ENCODE results near the gene NKAPL. TPM values are rescaled to one million over a fixed set of nuclear protein-coding genes. Genes with fewer than 3 reads are reported as not detected.

NKAPL gene
- total RNA-seq, result 1 to 10 TPM in 1 of 4 donors, under 1 TPM in 2, not detected in 1; 0.55 to 7.9 (median 0.64) TPM

DNA sequence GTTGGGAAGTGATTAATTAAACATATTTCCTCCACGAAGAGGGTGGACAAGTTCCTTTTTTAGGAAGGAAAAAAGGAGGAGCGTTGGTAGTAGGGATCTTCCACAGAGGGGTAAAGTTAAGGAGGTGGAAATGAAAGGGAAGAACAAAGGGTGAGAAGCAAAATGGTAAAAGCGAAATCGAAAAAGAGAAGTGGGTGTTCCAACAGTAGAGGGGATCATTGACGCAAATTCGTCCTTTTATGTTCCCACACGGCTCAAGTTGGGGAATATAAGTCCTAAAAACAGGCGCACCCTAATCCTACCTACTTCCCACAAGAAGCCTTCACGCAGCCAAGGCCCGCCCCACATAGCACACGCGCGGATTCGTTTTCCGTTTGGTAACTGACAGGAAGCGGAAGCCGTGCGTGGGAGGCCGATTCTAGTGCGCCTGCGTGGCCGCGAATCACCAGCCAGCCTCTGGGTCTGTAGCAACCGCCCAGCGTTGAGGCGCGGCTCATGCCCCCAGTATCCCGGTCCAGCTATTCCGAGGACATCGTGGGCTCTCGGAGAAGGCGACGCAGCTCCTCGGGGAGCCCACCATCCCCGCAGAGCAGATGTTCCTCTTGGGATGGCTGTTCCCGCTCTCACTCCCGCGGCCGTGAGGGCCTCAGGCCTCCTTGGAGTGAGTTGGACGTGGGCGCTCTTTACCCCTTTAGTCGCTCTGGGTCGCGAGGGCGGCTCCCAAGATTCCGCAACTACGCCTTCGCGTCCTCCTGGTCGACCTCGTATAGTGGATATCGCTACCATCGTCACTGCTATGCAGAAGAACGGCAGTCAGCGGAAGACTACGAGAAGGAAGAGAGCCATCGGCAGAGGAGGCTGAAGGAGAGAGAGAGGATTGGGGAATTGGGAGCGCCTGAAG lies at the start of gene NKAPL:
NKAPL (plus strand) TSS at position 421 of the 901 bp plus-strand sequence; CDS start at position 496, 75 bp downstream.
- Histone ChIP-seq H3K4me3 (peak within 1 kb of the TSS; percentile 12 to 33 (median 22)), H3K27ac (no peak within 1 kb of the TSS), H3K4me1 (peaks cover 0 to 2% (median 0%) of the 10 kb centered on the region in 4 donors), H3K36me3 (no peaks in the 10 kb centered on the region), H3K9me3 (no peaks in the 10 kb centered on the region), H3K27me3 (peaks cover 31% of the 10 kb centered on the region)
- WGBS, 2 donors (ENCODE audit: low coverage in 1 of 2), result 64 to 77% methylated on average over 5 to 58 of the region's 58 CpGs
- TF ChIP-seq EP300 (IDR thresholded peaks at IDR 0.05; ENCODE audit: low read depth) (no peak), POLR2AphosphoS5 (IDR thresholded peaks at IDR 0.05) (peak in 1 of 3 donors; percentile 21)
- in situ Hi-C loops (cut with MboI; ENCODE audit: low pct_ligation_motif_present in 1 of 4, low pct_unique_long_range_greater_than_20kb in 1 of 4, low sequenced_read_pairs in 3 of 4) (loop anchor here in 1 of 4 donors (25.0 kb wide), 1 partner anchor 103 kb away; no protein-coding TSS in a partner anchor), intact Hi-C loops (cut with DNase I; ENCODE audit: low total_unique reads) (loop anchor here (10.0 kb wide), 1 partner anchor 114 kb away; the partner anchor contains the start of gene ZKSCAN8)
- DNase-seq, result peak; percentile 66

- DNase-seq, result no peak
- in situ Hi-C loops (cut with MboI; ENCODE audit: low pct_ligation_motif_present in 1 of 4, low pct_unique_long_range_greater_than_20kb in 1 of 4, low sequenced_read_pairs in 3 of 4) (loop anchor here in 1 of 4 donors (10.0 kb wide), 1 partner anchor 65 kb away; the partner anchor contains the start of gene ZKSCAN8), intact Hi-C loops (cut with DNase I; ENCODE audit: low total_unique reads) (no loop called here)
- Histone ChIP-seq H3K27me3 (peaks cover 98% of the 10 kb centered on the region), H3K27ac (no peak overlapping the region), H3K4me3 (no peak overlapping the region), H3K9me3 (no peaks in the 10 kb centered on the region), H3K36me3 (no peaks in the 10 kb centered on the region), H3K4me1 (peaks cover 10 to 36% (median 13%) of the 10 kb centered on the region in 4 donors)
- TF ChIP-seq POLR2AphosphoS5 (IDR thresholded peaks at IDR 0.05), result no peak
- TF ChIP-seq POLR2A (IDR thresholded peaks at IDR 0.05), result no peak
- TF ChIP-seq, protein P1, sequence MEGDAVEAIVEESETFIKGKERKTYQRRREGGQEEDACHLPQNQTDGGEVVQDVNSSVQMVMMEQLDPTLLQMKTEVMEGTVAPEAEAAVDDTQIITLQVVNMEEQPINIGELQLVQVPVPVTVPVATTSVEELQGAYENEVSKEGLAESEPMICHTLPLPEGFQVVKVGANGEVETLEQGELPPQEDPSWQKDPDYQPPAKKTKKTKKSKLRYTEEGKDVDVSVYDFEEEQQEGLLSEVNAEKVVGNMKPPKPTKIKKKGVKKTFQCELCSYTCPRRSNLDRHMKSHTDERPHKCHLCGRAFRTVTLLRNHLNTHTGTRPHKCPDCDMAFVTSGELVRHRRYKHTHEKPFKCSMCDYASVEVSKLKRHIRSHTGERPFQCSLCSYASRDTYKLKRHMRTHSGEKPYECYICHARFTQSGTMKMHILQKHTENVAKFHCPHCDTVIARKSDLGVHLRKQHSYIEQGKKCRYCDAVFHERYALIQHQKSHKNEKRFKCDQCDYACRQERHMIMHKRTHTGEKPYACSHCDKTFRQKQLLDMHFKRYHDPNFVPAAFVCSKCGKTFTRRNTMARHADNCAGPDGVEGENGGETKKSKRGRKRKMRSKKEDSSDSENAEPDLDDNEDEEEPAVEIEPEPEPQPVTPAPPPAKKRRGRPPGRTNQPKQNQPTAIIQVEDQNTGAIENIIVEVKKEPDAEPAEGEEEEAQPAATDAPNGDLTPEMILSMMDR (IDR thresholded peaks at IDR 0.05), result no peak
- TF ChIP-seq EP300 (IDR thresholded peaks at IDR 0.05; ENCODE audit: low read depth), result no peak
- 57 to 60% methylated on average over 7 of the region's 7 CpGs for WGBS, 2 donors (ENCODE audit: low coverage in 1 of 2)
These were observed 49.2 kb upstream of the NKAPL start for GRCh38 chr6:28209753-28210535.

DNA sequence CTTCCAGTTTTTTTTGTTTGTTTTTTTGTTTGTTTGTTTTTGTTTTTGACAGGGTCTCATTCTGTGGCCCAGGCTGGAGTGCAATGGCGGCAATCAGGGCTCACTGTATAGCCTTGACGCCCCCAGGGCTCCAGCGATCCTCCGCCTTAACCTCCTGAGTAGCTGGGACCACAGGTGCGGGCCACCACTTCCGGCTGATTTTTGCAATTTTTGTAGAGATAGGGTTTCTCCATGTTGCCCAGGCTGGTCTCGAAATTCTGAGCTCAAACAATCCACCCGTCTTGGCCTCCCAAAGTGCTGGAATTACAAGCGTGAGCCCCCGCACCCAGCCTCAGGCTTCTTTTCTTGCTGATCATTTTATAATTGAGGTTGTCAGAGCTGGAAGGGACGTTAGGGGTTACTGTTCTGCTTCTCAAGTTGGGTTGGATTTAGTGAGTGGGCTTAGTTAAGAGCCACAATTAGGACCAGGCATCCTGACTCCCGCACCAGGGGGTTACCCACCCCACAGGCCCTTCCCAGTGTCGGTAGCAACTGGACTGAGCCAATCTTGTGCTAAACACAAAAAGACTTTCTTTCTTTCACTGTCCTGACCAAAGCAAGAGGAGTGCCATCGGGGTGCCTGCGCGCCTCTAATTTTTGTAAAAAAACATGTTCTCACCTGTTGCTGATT lies 47.1 kb upstream of the NKAPL start:
- Histone ChIP-seq H3K4me1 (peaks cover 9 to 38% (median 12%) of the 10 kb centered on the region in 4 donors), H3K27me3 (peaks cover 84% of the 10 kb centered on the region), H3K36me3 (no peaks in the 10 kb centered on the region), H3K27ac (peak overlapping the region in 2 of 4 donors; percentile 61 to 70), H3K9me3 (no peaks in the 10 kb centered on the region), H3K4me3 (peak overlapping the region in 2 of 4 donors; percentile 31 to 37)
- intact Hi-C loops (cut with DNase I; ENCODE audit: low total_unique reads) (no loop called here), in situ Hi-C loops (cut with MboI; ENCODE audit: low pct_ligation_motif_present in 1 of 4, low pct_unique_long_range_greater_than_20kb in 1 of 4, low sequenced_read_pairs in 3 of 4) (loop anchor here in 1 of 4 donors (10.0 kb wide), 1 partner anchor 67 kb away; the partner anchor contains the start of gene ZKSCAN8)
- 0 to 30% methylated on average over 3 to 16 of the region's 16 CpGs for WGBS, 2 donors (ENCODE audit: low coverage in 1 of 2)
- no peak for DNase-seq
- no peak for TF ChIP-seq POLR2A (IDR thresholded peaks at IDR 0.05)
- TF ChIP-seq, protein P1 (IDR thresholded peaks at IDR 0.05), result no peak
- no peak for TF ChIP-seq POLR2AphosphoS5 (IDR thresholded peaks at IDR 0.05)
- TF ChIP-seq EP300 (IDR thresholded peaks at IDR 0.05; ENCODE audit: low read depth), result no peak

GRCh38 chr6:28212510-28213212 lies 46.4 kb upstream of the NKAPL start:
- DNase-seq, result peak; percentile 50
- TF ChIP-seq, protein P1 (IDR thresholded peaks at IDR 0.05), result no peak
- TF ChIP-seq EP300 (IDR thresholded peaks at IDR 0.05; ENCODE audit: low read depth), result no peak
- TF ChIP-seq POLR2AphosphoS5 (IDR thresholded peaks at IDR 0.05), result no peak
- no peak for TF ChIP-seq POLR2A (IDR thresholded peaks at IDR 0.05)
- no peaks in the 10 kb centered on the region for H3K9me3 ChIP-seq
- H3K27me3 ChIP-seq, result peaks cover 77% of the 10 kb centered on the region
- intact Hi-C loops (cut with DNase I; ENCODE audit: low total_unique reads), result no loop called here
- no peaks in the 10 kb centered on the region for H3K36me3 ChIP-seq
- WGBS, 2 donors (ENCODE audit: low coverage in 1 of 2), result 0 to 2% methylated on average over 10 to 21 of the region's 21 CpGs
- in situ Hi-C loops (cut with MboI; ENCODE audit: low pct_ligation_motif_present in 1 of 4, low pct_unique_long_range_greater_than_20kb in 1 of 4, low sequenced_read_pairs in 3 of 4), result loop anchor here in 1 of 4 donors (10.0 kb wide), 1 partner anchor 68 kb away; the partner anchor contains the start of gene ZKSCAN8
- peak overlapping the region in 3 of 4 donors; percentile 24 to 37 (median 31) for H3K4me3 ChIP-seq
- peaks cover 9 to 34% (median 12%) of the 10 kb centered on the region in 4 donors for H3K4me1 ChIP-seq
- H3K27ac ChIP-seq, result peak overlapping the region in 3 of 4 donors; percentile 26 to 70 (median 61)

Data from transverse colon (tissue), 4 donors.